ENCODE data around the gene ESRRB.

ESRRB gene

DNA sequence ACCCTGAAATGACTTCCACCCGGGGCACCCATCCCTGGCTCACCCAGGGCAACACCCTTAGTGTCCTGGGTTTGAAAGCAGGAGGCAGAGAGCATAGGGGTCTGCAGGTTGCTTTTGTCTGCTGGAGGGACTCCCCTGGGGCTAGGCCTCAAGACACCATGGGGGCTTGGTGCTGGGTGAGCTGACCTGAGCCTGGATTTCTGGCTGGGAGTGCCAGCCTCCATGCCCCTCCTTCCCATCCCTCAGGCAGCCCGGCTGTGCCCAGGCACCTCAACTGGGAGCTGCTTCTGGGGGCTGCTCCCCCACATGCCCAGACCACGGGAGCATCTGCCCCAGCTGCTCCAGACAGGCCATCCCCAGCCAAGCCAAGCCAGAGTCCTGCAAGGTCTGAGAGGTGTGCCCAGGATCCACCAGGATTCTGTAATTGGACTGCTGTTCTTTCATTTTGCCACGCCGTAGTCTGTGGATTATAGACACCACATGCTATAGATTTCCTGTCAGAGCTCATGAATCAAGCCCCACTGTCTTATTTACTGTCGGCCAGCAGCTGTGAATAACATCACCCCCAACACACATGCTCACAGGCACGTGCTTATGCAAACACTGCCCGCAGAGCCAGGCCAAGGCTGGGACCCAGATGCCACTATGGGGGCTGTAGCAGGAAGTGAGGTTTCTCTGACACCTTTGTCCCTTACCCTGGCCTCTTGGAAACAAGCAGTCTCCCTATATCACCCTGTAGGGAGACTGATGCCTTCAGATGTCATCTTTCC lies 29.4 kb upstream of the ESRRB start:
- TF ChIP-seq, protein P1, sequence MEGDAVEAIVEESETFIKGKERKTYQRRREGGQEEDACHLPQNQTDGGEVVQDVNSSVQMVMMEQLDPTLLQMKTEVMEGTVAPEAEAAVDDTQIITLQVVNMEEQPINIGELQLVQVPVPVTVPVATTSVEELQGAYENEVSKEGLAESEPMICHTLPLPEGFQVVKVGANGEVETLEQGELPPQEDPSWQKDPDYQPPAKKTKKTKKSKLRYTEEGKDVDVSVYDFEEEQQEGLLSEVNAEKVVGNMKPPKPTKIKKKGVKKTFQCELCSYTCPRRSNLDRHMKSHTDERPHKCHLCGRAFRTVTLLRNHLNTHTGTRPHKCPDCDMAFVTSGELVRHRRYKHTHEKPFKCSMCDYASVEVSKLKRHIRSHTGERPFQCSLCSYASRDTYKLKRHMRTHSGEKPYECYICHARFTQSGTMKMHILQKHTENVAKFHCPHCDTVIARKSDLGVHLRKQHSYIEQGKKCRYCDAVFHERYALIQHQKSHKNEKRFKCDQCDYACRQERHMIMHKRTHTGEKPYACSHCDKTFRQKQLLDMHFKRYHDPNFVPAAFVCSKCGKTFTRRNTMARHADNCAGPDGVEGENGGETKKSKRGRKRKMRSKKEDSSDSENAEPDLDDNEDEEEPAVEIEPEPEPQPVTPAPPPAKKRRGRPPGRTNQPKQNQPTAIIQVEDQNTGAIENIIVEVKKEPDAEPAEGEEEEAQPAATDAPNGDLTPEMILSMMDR (IDR thresholded peaks at IDR 0.05), result no peak

DNA sequence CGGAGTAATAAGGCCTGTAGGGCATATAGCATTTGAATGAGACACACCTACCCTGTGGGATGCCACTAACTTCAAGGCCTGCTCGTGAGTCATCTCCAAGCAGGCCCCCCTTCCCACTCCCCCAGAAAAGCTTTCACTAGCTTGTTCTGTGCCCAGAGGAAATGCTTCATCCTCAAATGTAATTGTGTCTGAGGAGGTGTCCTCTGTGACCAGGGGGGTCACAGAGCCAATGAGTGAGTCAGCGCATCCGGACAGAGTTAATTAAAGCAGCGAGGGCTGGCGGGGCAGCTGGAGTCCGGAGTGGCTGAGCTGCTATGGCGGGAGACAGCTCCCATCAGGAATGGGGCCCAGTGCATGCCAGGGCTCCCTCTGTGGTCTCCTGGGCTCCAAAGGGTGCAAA lies 27.0 kb upstream of the ESRRB start:
- TF ChIP-seq, protein P1 (IDR thresholded peaks at IDR 0.05), result no peak

DNA sequence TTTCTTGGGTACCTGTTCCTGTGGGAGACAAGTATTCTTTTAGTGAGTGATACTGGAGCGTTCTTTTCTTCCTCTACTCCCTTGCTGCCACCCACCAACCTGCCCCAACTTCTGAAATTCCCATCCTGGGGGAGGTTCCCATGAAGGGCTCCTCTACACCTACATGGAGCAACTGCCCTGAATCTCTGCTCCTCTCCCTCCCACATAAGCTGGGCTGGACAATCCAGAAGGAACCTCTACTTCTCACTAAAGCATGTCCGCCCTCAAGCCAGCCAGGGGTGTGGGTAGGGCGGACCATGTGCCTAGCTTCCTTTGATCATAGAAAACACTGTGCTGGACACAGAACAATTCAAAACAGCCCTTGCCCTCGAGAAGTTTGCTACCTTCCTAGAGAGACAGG lies 25.9 kb upstream of the ESRRB start:
- TF ChIP-seq, protein P1 (IDR thresholded peaks at IDR 0.05), result no peak

DNA sequence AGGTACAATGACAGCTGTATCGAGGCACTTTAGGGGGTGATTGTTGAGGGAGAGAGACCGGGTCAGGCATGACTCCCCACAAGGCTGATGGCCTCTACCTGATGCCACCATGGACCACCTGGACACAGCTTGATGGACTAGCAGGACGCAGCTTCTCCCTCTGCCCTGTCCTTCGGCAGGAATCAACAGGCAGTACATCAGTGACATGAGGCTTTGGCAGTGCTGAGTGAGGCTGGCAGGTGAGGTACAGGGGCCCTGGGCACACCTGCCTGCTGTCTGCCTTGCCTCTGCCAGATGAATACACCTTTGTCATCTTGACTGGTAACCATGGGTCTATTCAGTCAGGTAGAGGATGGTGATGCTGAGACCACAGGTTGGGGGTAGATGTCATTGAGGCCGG lies 25.3 kb upstream of the ESRRB start:
- TF ChIP-seq, protein P1 (IDR thresholded peaks at IDR 0.05), result no peak

DNA sequence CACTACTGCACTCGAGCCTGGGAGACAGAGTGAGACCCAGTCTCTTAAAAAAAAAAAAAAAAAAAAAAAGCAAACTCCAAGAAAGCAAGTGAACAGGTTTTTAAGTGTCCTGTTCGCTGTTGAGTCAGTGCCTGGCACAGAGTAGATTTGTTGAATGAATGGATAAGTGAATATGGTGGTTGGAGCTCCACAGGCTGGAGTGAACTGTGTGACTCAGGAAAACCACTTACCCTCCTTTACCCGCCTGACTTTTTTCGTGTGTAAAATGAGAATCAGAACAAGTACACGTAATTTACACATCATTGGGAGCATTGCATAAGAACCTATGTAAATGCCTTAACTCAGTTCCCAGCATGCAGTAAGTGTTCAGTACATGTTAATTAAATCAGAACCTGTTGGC lies 24.0 kb upstream of the ESRRB start:
- TF ChIP-seq, protein P1 (IDR thresholded peaks at IDR 0.05), result no peak

DNA sequence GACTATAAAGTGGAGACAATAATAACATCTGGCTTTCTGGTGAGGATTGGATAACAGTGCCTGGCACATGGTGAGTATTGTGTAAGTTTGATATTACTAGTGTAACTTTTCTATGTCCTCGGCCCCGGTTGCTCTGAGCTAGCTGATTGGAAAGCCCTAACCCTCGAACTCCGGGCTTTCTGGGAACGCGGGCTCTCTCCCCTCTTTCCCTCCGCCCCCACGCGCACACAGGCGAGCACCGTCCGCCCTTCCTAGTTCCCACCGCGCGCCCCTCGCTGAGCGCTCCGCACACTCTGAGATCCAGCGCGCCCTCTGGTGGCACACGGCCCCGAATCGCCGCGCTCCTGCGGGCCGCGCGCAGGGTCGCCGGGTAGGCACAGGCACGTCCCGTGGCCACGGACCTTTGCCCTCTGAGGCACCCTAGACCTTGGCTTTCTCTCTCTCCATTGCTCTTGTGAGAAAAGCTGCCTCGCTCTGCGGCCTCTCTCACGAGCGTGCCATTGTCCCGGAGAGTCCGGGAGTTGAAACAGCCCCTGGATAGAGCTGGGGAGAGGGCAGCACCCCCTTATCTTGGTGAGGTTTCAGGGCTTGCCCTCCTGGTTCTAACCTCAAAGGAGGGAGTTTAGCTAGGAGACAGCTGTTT lies 23.2 kb upstream of the ESRRB start:
- TF ChIP-seq, protein P1 (IDR thresholded peaks at IDR 0.05), result peak; percentile 97

DNA sequence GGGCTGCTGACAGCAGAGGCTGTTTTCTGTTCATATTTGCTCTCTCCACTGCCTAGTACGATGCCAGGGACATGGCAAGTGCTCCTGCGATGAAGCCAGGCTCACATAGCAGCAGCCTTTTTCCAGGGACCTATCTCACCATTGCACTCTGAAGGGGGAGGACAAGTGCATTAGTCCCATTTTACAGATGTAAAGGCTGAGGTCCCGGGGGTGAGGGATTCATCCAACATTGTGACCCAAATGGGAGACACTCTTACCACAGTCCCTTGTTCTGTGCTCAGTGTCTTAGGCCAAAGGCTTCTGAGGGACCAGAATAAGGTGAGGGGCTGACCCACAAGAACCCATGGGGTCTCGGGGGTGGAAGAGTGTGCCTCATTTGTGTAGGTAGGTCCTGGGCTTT lies 21.6 kb upstream of the ESRRB start:
- TF ChIP-seq, protein P1 (IDR thresholded peaks at IDR 0.05), result no peak
